ENCODE data around the gene STK16.

The STK16 gene

DNA sequence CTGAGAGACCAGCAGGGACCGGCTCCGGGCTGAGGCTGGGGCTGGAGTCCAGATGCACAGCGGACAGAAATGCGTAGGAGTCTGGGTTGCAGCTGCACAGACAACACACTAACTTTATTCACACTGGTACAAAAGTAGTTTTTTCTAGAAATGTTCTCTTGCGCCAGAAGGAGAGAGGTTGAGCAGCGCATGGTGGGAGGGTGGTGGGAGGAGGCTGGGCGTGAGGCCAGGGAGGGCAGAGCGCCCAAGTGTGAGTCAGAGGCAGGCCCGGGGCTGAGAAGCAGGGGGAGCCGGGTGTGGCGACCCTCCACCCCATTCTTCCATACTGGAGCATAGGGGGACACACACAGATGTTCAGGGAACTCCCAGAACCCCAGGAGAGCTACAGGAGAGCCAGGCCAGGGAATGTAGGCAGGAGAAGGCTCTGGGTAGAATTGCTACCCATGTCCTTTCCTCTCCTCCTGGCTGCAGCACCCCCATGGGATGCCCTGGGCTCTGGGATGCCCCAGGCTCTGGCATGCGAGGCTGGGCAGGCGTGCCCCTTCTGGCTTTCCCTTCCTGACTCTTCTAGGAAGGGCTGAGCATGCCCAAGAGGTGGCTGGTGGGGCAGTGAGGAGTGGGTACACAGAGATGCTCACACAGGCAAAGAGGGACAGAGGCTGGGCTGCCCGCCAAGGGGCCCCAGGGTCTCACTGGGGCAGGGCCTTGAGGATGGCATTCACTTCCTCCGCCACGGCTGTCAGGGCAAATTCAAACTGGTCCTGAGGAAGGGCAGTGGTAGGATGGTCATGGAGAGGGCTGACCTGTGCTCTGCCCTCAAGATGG is 44.5 kb downstream of the STK16 start:
- DNase-seq (ENCODE audit: low spot score): peak; percentile 90

- DNase-seq (ENCODE audit: low spot score): no peak
Measured at GRCh38 chr2:219290381-219291171, 45.3 kb downstream of the STK16 start.

DNA sequence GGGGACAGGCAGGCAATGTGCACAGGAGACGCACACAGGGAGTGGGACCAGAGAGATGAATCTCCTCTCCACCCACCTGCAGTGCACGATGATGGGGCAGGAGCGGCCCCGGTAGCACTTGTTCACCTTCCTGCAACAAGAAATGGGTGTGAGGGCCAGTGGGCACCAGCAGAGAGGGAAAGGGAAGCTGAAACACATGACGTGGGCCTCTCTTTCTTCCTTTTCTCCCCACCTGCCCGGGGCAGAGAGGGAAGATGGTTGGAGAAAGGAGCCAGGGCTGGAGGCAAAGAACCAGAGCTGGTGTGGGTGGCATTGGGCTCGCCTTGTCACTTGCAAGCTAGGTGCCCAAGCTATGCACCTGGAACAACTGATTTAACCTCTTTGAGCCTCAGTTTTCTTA is 46.1 kb downstream of the STK16 start:
- DNase-seq (ENCODE audit: low spot score): no peak

DNA sequence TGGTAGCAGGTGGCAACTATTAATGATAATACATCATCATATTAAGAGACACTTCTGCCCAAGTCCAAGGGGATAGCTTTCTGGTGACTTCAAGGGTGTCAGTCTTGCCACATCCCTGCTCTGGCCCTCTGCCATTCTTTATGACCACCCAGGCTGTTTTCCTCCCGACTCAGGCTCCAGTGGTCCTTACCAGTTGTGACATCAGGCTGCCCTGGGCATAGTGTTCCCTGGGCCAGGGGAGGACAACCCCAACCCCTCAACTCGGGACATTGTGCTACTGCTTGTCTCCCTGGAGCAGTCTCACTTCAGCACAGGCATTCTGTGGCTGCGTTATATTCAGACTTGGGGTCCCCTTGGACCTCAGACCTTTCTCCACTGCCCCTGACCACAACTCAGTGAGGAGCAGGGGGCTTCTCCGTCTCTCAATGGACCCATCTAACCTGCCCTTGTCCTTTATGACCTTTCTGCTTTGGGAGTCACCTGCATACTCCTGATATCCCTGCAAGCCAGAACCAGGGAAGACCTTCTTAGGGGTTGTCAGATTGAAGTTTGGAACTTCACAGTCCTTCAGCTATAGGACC is 46.7 kb downstream of the STK16 start:
- no peak for DNase-seq (ENCODE audit: low spot score)

DNA sequence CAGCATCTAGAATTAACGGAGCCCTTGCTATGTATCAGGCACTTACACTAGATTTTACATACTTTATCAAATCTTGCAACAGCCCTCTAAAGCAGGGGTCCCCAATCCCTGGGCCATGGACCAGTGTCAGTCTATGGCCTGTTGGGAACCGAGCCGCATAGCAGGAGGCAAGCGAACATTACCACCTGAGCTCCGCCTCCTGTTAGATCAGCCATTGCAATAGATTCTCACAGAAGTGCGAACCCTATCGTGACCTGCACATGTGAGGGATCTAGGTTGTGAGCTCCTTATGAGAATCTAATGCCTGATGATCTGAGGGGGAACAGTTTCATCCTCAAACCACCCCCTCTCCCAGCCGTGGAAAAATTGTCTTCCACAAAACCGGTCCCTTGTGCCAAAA is 47.3 kb downstream of the STK16 start:
- no peak for DNase-seq (ENCODE audit: low spot score)

DNA sequence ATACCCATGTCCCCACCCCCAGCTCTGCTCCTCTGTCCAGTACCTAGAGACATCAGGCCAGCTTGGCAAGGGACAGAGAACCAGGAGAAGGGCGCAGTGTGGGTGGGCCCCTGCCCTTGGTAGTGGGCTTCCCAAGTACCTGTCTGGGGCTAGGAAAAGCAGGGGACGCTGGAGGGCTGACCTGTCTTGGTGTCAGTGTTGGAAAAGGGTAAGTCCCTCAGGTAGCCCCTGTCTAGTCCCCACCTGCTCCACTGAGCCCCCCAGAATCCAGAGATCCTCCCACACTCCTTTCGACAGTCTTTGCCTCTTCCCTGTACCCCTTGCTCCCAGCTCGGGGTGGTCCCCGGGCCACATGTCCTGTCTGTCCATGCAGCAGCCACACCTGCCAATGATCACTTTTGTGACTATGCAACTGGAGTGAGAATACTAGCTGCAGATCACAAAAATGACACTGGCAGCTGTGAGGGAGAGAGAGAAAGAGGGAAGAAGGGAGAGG is 48.5 kb downstream of the STK16 start:
- DNase-seq (ENCODE audit: low spot score): no peak

DNA sequence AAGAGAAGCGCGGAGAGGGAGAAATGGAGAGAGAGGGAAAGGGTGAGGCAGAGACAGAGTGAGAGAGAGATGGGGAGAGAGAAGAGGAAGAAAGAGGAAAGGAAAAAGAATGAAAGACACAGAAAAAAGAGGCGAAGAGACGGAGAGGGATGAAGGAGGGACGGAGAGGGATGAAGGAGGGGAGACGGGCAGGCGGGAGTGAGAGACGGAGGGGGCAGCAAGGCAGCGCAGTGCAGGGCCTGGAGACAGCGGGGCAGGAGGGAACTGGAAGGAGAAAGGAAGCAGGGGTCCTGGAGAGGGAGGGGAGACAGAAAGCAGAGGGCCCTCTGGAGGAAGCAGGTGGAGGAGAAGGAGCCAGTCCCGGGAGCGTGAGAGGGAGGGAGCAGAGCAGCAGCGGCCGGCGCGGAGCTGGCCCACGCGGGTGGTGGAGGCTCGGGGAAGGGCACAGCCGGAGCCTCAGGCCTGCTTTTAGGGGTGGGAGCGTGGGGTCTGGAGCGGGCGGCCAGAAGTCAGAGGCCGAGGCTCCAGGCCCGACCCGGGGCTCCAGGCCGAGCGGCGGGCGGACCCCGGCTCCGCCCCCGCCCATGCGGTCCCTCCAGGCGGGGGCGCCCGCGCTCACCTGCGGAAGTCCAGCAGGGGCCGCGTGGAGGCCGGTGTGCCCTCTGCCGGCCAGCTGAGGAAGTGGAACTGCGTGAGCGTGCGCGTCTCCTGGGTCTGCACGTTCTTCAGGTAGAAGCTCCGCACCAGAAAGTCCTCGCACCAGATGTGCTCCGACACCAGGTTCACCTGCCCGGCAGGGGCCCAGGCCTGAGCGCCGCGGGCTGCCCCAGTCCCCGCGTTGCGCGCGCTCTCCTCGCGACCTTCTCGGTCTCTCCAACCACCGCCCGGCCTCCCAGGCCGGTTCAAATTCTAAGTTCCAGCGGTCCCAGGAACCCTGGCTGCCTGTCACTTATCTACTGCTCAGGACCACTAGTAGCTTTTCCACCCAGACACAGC is 49.4 kb downstream of the STK16 start:
- DNase-seq (ENCODE audit: low spot score): peak; percentile 96

- DNase-seq (ENCODE audit: low spot score): no peak
Measured at GRCh38 chr2:219296142-219296541, 50.9 kb downstream of the STK16 start.

DNA sequence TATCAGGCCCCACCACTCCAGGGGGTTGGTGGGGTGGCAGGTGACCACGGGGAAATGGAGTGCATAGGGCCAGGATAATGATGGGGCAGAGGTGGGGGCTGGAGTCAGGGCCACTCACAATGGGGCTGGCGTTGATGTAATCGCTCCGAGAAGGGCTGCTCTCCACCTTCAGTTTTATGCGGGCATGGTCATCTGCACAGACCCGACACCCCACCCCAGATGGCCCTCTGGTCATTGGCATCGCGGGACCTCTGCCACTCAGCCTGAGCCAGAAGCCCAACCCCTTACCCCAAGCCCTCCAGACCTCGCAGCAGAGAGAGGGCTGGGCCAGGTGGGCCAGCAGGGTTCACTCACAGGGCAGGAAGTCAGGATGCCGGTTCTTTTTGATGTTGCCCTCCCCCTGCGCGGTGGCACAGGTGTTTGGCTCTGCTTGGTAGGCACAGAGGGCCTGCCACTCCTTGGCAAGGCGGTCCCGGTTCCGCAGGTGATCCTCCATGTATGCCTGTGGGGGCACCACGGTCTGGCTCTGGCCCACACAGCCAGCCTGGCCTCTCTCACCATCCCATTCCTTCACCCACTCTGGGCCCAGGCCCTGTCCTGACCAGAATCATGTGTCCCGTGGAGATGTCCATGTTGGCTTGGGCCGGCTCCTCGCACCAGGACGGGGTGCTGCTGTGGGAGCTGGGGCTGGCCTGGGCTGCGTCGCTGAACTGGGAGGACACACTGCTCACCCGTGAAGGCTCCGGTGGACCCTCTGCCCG is 51.5 kb downstream of the STK16 start:
- DNase-seq (ENCODE audit: low spot score): no peak

DNA sequence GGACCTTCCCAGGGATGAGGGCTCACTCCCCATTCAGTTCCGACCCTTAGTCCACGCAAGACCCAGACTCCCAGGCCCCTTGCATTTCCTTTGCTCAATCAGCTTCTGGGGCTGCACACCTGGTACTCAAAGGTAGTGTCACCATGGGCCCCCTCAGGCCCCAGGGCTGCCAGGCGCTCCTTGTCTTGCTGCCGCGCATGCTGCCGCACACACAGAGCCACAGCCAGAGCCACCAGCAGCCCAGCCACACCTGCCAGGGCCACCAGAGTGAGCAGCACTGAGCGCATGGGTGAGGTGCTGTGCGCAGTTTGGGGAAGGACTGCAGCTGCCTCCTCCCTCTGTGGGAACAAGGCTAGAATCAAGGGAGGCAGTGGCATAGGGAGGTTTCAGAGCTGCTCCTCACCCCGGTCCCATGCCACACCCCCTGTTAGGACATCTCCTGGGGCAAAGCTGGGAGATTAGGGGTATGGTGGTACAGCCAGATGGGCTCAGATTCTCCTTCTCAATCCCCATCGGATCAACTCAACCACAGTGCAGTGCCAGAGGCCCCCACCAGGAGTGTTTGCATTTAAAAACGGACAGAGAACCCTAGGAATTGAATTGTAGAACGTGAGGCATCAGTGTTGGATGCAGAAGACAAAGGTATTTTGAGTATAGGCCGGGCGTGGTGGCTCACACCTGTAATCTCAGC is 52.6 kb downstream of the STK16 start:
- peak; percentile 53 for DNase-seq (ENCODE audit: low spot score)

- peak; percentile 94 for DNase-seq (ENCODE audit: low spot score)
Measured at GRCh38 chr2:219298759-219299371, 53.6 kb downstream of the STK16 start.

DNA sequence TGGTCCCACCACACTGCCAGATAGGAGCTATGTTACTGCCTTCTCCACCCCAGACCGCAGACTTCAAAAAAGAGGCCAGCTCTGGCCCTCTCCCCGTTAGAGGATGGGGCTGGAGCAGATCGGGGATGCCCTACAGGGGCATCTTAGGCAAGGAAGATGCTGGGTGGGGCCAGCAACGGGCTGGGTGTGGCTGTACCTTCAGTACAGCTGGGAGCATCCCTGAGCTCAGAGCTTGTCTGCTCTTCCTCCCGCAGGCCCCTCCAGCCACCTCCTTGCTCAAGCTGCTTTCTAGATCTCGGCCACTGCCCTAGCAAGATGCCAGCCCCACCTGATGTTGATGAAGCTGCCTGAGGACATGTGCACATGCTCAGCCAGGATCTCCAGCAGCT is 54.1 kb downstream of the STK16 start:
- no peak for DNase-seq (ENCODE audit: low spot score)

All from hepatic stellate cell (primary cell).